Neural crest cell (in vitro differentiated cells): Measurements from ENCODE around the gene METTL13. TPM values are rescaled to one million over a fixed set of nuclear protein-coding genes. Genes with fewer than 3 reads are reported as not detected.

ENCODE experiments used
- DNase-seq: peaks from one replicate; pipeline ENCODE4 v3.0.0; 2021; ENCODE audit warnings: low read depth, mixed read lengths, low spot score
- H3K27ac Mint-ChIP-seq: one replicate; pipeline ENCODE4 v1.8.0; 2021; ENCODE audit warnings: mild to moderate bottlenecking, mixed read lengths; ENCODE audit not compliant: unreplicated experiment
- H3K27me3 Mint-ChIP-seq: 2 replicates; pipeline ENCODE4 v1.8.0; 2021; ENCODE audit warnings: low read depth, mild to moderate bottlenecking, mixed read lengths
- H3K36me3 Mint-ChIP-seq: 2 replicates; pipeline ENCODE4 v1.8.0; 2021; ENCODE audit warnings: low read depth, mild to moderate bottlenecking, mixed read lengths
- H3K4me1 Mint-ChIP-seq: 2 replicates; pipeline ENCODE4 v1.8.0; 2021; ENCODE audit warnings: mixed read lengths
- H3K4me3 Mint-ChIP-seq: one replicate; pipeline ENCODE4 v1.8.0; 2021; ENCODE audit warnings: mild to moderate bottlenecking, mixed read lengths
- H3K9me3 Mint-ChIP-seq: 2 replicates; pipeline ENCODE4 v1.8.0; 2021; ENCODE audit warnings: mixed read lengths
- CTCF ChIP-seq: fragments of 200-600 bp; sonication (generic); conservative IDR thresholded peaks from 2 replicates; pipeline ENCODE4 v1.5.0; 2021; ENCODE audit warnings: antibody characterized with exemption, mild to moderate bottlenecking
- total RNA-seq: library from RNA; stranded (reverse); gene quantifications from 2 replicates; pipeline ENCODE4 v1.2.1, GENCODE V29; 2021

Gene METTL13
- total RNA-seq, 1 donor from 2014 or later, result 35.6 TPM

- H3K36me3 Mint-ChIP-seq, result peaks cover 2% of the 10 kb centered on the region
- H3K4me3 Mint-ChIP-seq, result peak overlapping the region; percentile 100
- peak; percentile 1 for DNase-seq
- no peaks in the 10 kb centered on the region for H3K27me3 Mint-ChIP-seq
- H3K27ac Mint-ChIP-seq, result peak overlapping the region; percentile 95
- peaks cover 41% of the 10 kb centered on the region for H3K4me1 Mint-ChIP-seq
- H3K9me3 Mint-ChIP-seq, result no peaks in the 10 kb centered on the region
- TF ChIP-seq CTCF, result peak; percentile 29
These were observed 40.2 kb upstream of the METTL13 start for GRCh38 chr1:171740987-171741871.

GRCh38 chr1:171741872-171742576, 39.4 kb upstream of the METTL13 start, which contains the start of gene VAMP4:
Gene VAMP4, minus strand, starts transcription at chr1:171742065. Its CDS starts 3,651 bp downstream, at chr1:171738414.
- Mint-ChIP-seq H3K36me3 (peaks cover under 1% of the 10 kb centered on the region), H3K9me3 (no peaks in the 10 kb centered on the region)

GRCh38 chr1:171742577-171742922, 38.9 kb upstream of the METTL13 start:
- peak overlapping the region; percentile 100 for H3K27ac Mint-ChIP-seq
- H3K36me3 Mint-ChIP-seq, result no peaks in the 10 kb centered on the region
- peaks cover 41% of the 10 kb centered on the region for H3K4me1 Mint-ChIP-seq
- H3K9me3 Mint-ChIP-seq, result no peaks in the 10 kb centered on the region
- no peaks in the 10 kb centered on the region for H3K27me3 Mint-ChIP-seq
- DNase-seq, result no peak
- no peak for TF ChIP-seq CTCF
- peak overlapping the region; percentile 100 for H3K4me3 Mint-ChIP-seq

More at GRCh38 chr1:171741872-171742576, 39.4 kb upstream of the METTL13 start, which contains the start of gene VAMP4:
- H3K27ac Mint-ChIP-seq, result peak within 1 kb of the TSS; percentile 100
- no peaks in the 10 kb centered on the region for H3K27me3 Mint-ChIP-seq
- TF ChIP-seq CTCF, result no peak
- DNase-seq, result peak; percentile 70
- peak within 1 kb of the TSS; percentile 100 for H3K4me3 Mint-ChIP-seq
- H3K4me1 Mint-ChIP-seq, result peaks cover 41% of the 10 kb centered on the region

- no peaks in the 10 kb centered on the region for H3K9me3 Mint-ChIP-seq
- no peaks in the 10 kb centered on the region for H3K27me3 Mint-ChIP-seq
- no peaks in the 10 kb centered on the region for H3K36me3 Mint-ChIP-seq
- no peak for DNase-seq
- H3K4me3 Mint-ChIP-seq, result peak overlapping the region; percentile 100
- no peak for TF ChIP-seq CTCF
- peaks cover 41% of the 10 kb centered on the region for H3K4me1 Mint-ChIP-seq
- H3K27ac Mint-ChIP-seq, result peak overlapping the region; percentile 100
These were observed 38.2 kb upstream of the METTL13 start for GRCh38 chr1:171743081-171743870.

GRCh38 chr1:171744986-171745385, 36.5 kb upstream of the METTL13 start:
- Mint-ChIP-seq H3K36me3 (no peaks in the 10 kb centered on the region), H3K27ac (no peak overlapping the region), H3K9me3 (no peaks in the 10 kb centered on the region)

More at GRCh38 chr1:171744986-171745385, 36.5 kb upstream of the METTL13 start:
- no peak overlapping the region for H3K4me3 Mint-ChIP-seq
- H3K4me1 Mint-ChIP-seq, result peaks cover 34% of the 10 kb centered on the region
- no peak for TF ChIP-seq CTCF
- no peaks in the 10 kb centered on the region for H3K27me3 Mint-ChIP-seq
- DNase-seq, result no peak
